H1 (cell line): ENCODE data around the gene DOCK11. TPM values are rescaled to one million over a fixed set of nuclear protein-coding genes. Genes with fewer than 3 reads are reported as not detected.

Experiments used
- CTCF ChIA-PET: fragments of 300-600 bp; sonication (Branson Sonifier 250); formaldehyde crosslinking; loops from one replicate; lab custom pipeline; 2021; ENCODE audit not compliant: partially characterized antibody; lab: Charles Lee
- POLR2A ChIA-PET: fragments of 300-600 bp; sonication (Branson Sonifier 250); formaldehyde crosslinking; loops from one replicate; lab custom pipeline; 2021; ENCODE audit warnings: inconsistent platforms; ENCODE audit not compliant: partially characterized antibody; lab: Charles Lee
- DNase-seq, 2 experiments: peaks; one replicate each; pipeline versions ENCODE4 v3.0.0 to v3.0.0-alpha.2; 2010 to 2022; ENCODE audit warnings: low spot score in 2 of 2, low read depth in 1 of 2, mixed read lengths in 1 of 2
- FAIRE-seq: peaks from 2 replicates; lab custom pipeline; 2011; peaks lifted over from hg19 to GRCh38; lab: Jason Lieb, UNC
- H2AFZ ChIP-seq: 2 replicates; pipeline ENCODE4 v1.8.1; 2012; ENCODE audit warnings: low read length, inconsistent platforms
- H2AK5ac ChIP-seq: 2 replicates; pipeline ENCODE4 v1.6.1; 2013; ENCODE audit warnings: low read depth, low read length
- H2BK120ac ChIP-seq: replicated peaks from 2 replicates; pipeline ENCODE3; 2013; ENCODE audit warnings: low read depth, low read length, inconsistent platforms
- H2BK12ac ChIP-seq: 2 replicates; pipeline ENCODE4 v1.6.1; 2013; ENCODE audit warnings: low read depth, low read length
- H2BK15ac ChIP-seq: 2 replicates; pipeline ENCODE4 v1.6.1; 2013; ENCODE audit warnings: low read length
- H2BK20ac ChIP-seq: 2 replicates; pipeline ENCODE4 v1.6.1; 2013; ENCODE audit warnings: low read length
- H2BK5ac ChIP-seq: 2 replicates; pipeline ENCODE4 v1.6.1; 2013; ENCODE audit warnings: low read depth, low read length
- H3K14ac ChIP-seq: 2 replicates; pipeline ENCODE4 v1.6.1; 2013; ENCODE audit warnings: inconsistent platforms; ENCODE audit not compliant: insufficient read length
- H3K18ac ChIP-seq: 2 replicates; pipeline ENCODE4 v1.6.1; 2013; ENCODE audit warnings: low read length; ENCODE audit errors: extremely low read depth
- H3K23ac ChIP-seq: 2 replicates; pipeline ENCODE4 v1.6.1; 2013; ENCODE audit warnings: inconsistent platforms; ENCODE audit not compliant: insufficient read length
- H3K23me2 ChIP-seq: 2 replicates; pipeline ENCODE4 v1.6.1; 2013; ENCODE audit warnings: low read depth, low read length
- H3K27ac ChIP-seq: 2 replicates; pipeline ENCODE4 v1.6.1; 2011; ENCODE audit warnings: low read depth, low read length, inconsistent platforms
- H3K27me3 ChIP-seq, 4 experiments: replicated peaks in 1 of 4; 1 replicate in 1 of 4; 2 replicates in 3 of 4; pipeline versions ENCODE4 v1.6.1 to v1.8.1; 2011 to 2013; ENCODE audit warnings: low read length in 3 of 4, mild to moderate bottlenecking in 3 of 4, inconsistent platforms in 2 of 4, mixed read lengths in 2 of 4, moderate library complexity in 1 of 4; ENCODE audit not compliant: control insufficient read depth in 3 of 4, insufficient read depth in 3 of 4; ENCODE audit errors: extremely low read depth in 1 of 4
- H3K36me3 ChIP-seq, 4 experiments: 2 replicates each; pipeline versions ENCODE4 v1.6.1 to v1.8.1; 2011 to 2013; ENCODE audit warnings: mild to moderate bottlenecking in 4 of 4, low read length in 3 of 4, moderate library complexity in 2 of 4, control low read depth in 1 of 4, inconsistent platforms in 1 of 4; ENCODE audit not compliant: insufficient read depth in 4 of 4, control insufficient read depth in 2 of 4
- H3K4ac ChIP-seq: replicated peaks from 2 replicates; pipeline ENCODE3; 2013; ENCODE audit warnings: low read length, low read depth, mixed read lengths, inconsistent platforms; ENCODE audit not compliant: insufficient read length
- H3K4me1 ChIP-seq, 4 experiments: replicated peaks in 1 of 4; 1 replicate in 1 of 4; 2 replicates in 3 of 4; pipeline versions ENCODE4 v1.6.1 to v1.8.1; 2011 to 2013; ENCODE audit warnings: low read length in 3 of 4, inconsistent platforms in 2 of 4, mixed read lengths in 1 of 4; ENCODE audit not compliant: insufficient read depth in 4 of 4, control insufficient read depth in 3 of 4
- H3K4me2 ChIP-seq, 2 experiments: 2 replicates each; pipeline versions ENCODE4 v1.6.1 to v1.8.1; 2011 to 2013; ENCODE audit warnings: low read depth in 2 of 2, low read length in 2 of 2, control low read depth in 1 of 2, inconsistent platforms in 1 of 2, mild to moderate bottlenecking in 1 of 2; ENCODE audit not compliant: insufficient read depth in 1 of 2
- H3K4me3 ChIP-seq, 4 experiments: fragments of 200-600, 300-600 bp in 1 of 4; sonication (generic), shearing (Covaris generic), sonication (Bioruptor Twin) in 1 of 4; 2 replicates each; pipeline versions ENCODE4 v1.5.1 to v1.8.1; 2011 to 2016; ENCODE audit warnings: low read length in 4 of 4, low read depth in 3 of 4, control low read depth in 2 of 4, inconsistent platforms in 2 of 4, mild to moderate bottlenecking in 2 of 4, mixed read lengths in 1 of 4, moderate library complexity in 1 of 4; ENCODE audit not compliant: insufficient read depth in 2 of 4; ENCODE audit errors: extremely low read depth in 1 of 4
- H3K56ac ChIP-seq: replicated peaks from 2 replicates; pipeline ENCODE3; 2013; ENCODE audit warnings: low read depth, mild to moderate bottlenecking, mixed read lengths, low read length, inconsistent platforms; ENCODE audit not compliant: insufficient read length
- H3K79me1 ChIP-seq: 2 replicates; pipeline ENCODE4 v1.6.1; 2013; ENCODE audit warnings: low read depth, low read length, control low read depth
- H3K79me2 ChIP-seq, 2 experiments: 2 replicates each; pipeline versions ENCODE4 v1.6.1 to v1.8.1; 2012 to 2013; ENCODE audit warnings: low read length in 2 of 2, mild to moderate bottlenecking in 2 of 2, inconsistent platforms in 1 of 2; ENCODE audit not compliant: insufficient read depth in 2 of 2, control insufficient read depth in 1 of 2
- H3K9ac ChIP-seq, 4 experiments: replicated peaks in 1 of 4; 1 replicate in 1 of 4; 2 replicates in 3 of 4; pipeline versions ENCODE4 v1.6.1 to v1.8.1; 2011 to 2013; ENCODE audit warnings: low read depth in 3 of 4, low read length in 3 of 4, control low read depth in 2 of 4, mild to moderate bottlenecking in 2 of 4, moderate library complexity in 2 of 4, inconsistent platforms in 1 of 4; ENCODE audit errors: extremely low read depth in 1 of 4
- H3K9me3 ChIP-seq, 2 experiments: 2 replicates each; pipeline versions ENCODE4 v1.6.1 to v1.8.1; 2012 to 2013; ENCODE audit warnings: mild to moderate bottlenecking in 2 of 2, moderate library complexity in 2 of 2, control low read depth in 1 of 2, inconsistent platforms in 1 of 2, low read depth in 1 of 2, low read length in 1 of 2, mixed read lengths in 1 of 2; ENCODE audit not compliant: insufficient read depth in 2 of 2
- H4K20me1 ChIP-seq, 2 experiments: replicated peaks in 1 of 2; 2 replicates each; pipeline versions ENCODE3 to v1.8.1; 2011 to 2013; ENCODE audit warnings: inconsistent platforms in 2 of 2, low read length in 2 of 2, mild to moderate bottlenecking in 1 of 2; ENCODE audit not compliant: insufficient read depth in 2 of 2, control insufficient read depth in 1 of 2
- H4K5ac ChIP-seq: 2 replicates; pipeline ENCODE4 v1.6.1; 2013; ENCODE audit warnings: low read length, low read depth, mixed read lengths, inconsistent platforms; ENCODE audit not compliant: insufficient read length
- H4K8ac ChIP-seq: 2 replicates; pipeline ENCODE4 v1.8.0; 2013; ENCODE audit warnings: mild to moderate bottlenecking, moderate library complexity, low read length, inconsistent platforms; ENCODE audit not compliant: insufficient read depth; ENCODE audit errors: extremely low read depth
- H4K91ac ChIP-seq: replicated peaks from 2 replicates; pipeline ENCODE3; 2013; ENCODE audit warnings: low read length, mixed read lengths, inconsistent platforms; ENCODE audit not compliant: insufficient read length
- ASH2L ChIP-seq: fragments of 200-600, 300-600 bp; sonication (generic); IDR thresholded peaks from one replicate; pipeline ENCODE4 v1.7.1; 2017; ENCODE audit warnings: low read length
- JUND ChIP-seq: IDR thresholded peaks from 2 replicates; pipeline ENCODE4 v1.6.1; 2011; ENCODE audit warnings: mild to moderate bottlenecking, improper control_type of control experiment, low read length
- POU5F1 ChIP-seq: IDR thresholded peaks from 2 replicates; pipeline ENCODE4 v1.6.1; 2011; ENCODE audit warnings: low read depth, mild to moderate bottlenecking, low read length, moderate library complexity
- SIRT6 ChIP-seq: IDR thresholded peaks from one replicate; pipeline ENCODE4 v1.7.1; 2012; ENCODE audit warnings: low read length, inconsistent platforms
- SUZ12 ChIP-seq: fragments of 200-600 bp; sonication (generic); IDR thresholded peaks from 2 replicates; pipeline ENCODE4 v1.6.1; 2012; ENCODE audit warnings: mild to moderate bottlenecking, inconsistent platforms, low read length, moderate library complexity, mixed read lengths
- TAF1 ChIP-seq: IDR thresholded peaks from 2 replicates; pipeline ENCODE4 v1.6.1; 2011; ENCODE audit warnings: mild to moderate bottlenecking, low read depth, low read length
- TCF12 ChIP-seq: IDR thresholded peaks from 2 replicates; pipeline ENCODE4 v1.6.1; 2011; ENCODE audit warnings: low read depth, mild to moderate bottlenecking, low read length
- YY1 ChIP-seq: IDR thresholded peaks from 2 replicates; pipeline ENCODE4 v1.6.1; 2011; ENCODE audit warnings: low read depth, mild to moderate bottlenecking, low read length
- WGBS, 2 experiments: shearing (Covaris generic) in 1 of 2; methylation state at CpG; one replicate each; pipeline versions ENCODE4 v1.1.6 to v1.1.7; 2013 to 2015; ENCODE audit warnings: low lambda C conversion rate in 2 of 2, mixed read lengths in 2 of 2, inconsistent platforms in 1 of 2, low coverage in 1 of 2, missing lambda C conversion rate in 1 of 2; ENCODE audit not compliant: insufficient replicate concordance in 2 of 2, insufficient coverage in 1 of 2, insufficient read length in 1 of 2; ENCODE audit errors: extremely low coverage in 1 of 2, missing lambda C conversion rate in 1 of 2; 5-methylcytosine and 5-hydroxymethylcytosine counted together
- polyA plus RNA-seq, 7 experiments: library from polyadenylated mRNA; depleted of rRNA in 3 of 7; stranded (reverse) in 5 of 7; unstranded in 2 of 7; fragments of >200 nt in 5 of 7; fragments of 200-250 nt in 2 of 7; gene quantifications; 1 replicate in 5 of 7; 2 replicates in 1 of 7; 4 replicates in 1 of 7; pipeline versions ENCODE4 v1.2.1 to v1.2.3, GENCODE V29; 2011 to 2013; ENCODE audit warnings: missing spikeins in 2 of 7, mixed read lengths in 2 of 7
- total RNA-seq: library from RNA; stranded (reverse); fragmentation: NEBNext Ultra II Directional; extraction: Animal tissue kit (Norgen Biotek cat#: 25700); gene quantifications from 2 replicates; pipeline ENCODE4 v1.2.1, GENCODE V29; 2021
- TF ChIP-seq, protein P1 (sequence below): IDR thresholded peaks from 2 replicates; pipeline ENCODE4 v1.6.1; 2012; ENCODE audit warnings: inconsistent platforms
- TF ChIP-seq, protein P2 (sequence below): IDR thresholded peaks from 2 replicates; pipeline ENCODE4 v1.6.1; 2012; ENCODE audit warnings: inconsistent platforms

The DOCK11 gene
- total and polyA plus RNA-seq, 2 of the 8 experiments (the other 6 are each of a cell fraction or from before 2014, with no cell fraction given): 4.9 to 12.0 TPM

DNA sequence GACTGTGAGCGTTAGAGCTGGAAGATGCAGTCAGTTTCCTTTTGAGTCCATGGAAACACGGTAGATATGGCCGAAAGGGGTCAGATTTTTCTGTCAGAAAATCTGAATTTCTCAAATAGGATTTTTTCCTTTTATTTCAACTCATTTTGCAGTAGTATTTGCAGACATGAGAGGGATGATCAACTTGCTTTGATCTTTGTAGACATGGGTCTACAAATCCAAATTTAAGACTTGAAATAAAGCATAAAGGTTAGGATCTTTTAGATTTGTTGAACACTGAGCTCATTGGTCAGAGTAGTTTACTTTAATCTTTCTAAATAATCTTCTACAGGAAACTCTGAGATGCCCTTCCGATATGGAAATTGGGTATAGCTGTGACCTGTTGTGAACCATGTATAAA lies 44.7 kb downstream of the DOCK11 start:
- no peak overlapping the region for H2AK5ac ChIP-seq
- no peak overlapping the region for H4K91ac ChIP-seq
- peaks cover 0 to 14% (median 1%) of the 10 kb centered on the region in 4 experiments; a peak in 3 of 7 replicates for H3K4me1 ChIP-seq
- no peak overlapping the region for H3K56ac ChIP-seq
- no peaks in the 10 kb centered on the region for H3K79me2 ChIP-seq
- H3K36me3 ChIP-seq: no peaks in the 10 kb centered on the region
- H2BK20ac ChIP-seq: no peak overlapping the region
- no peak overlapping the region for H2BK120ac ChIP-seq
- no peak overlapping the region for H2BK15ac ChIP-seq
- no peaks in the 10 kb centered on the region for H3K27me3 ChIP-seq
- no peak overlapping the region for H3K23ac ChIP-seq
- ChIA-PET CTCF (interaction anchor here (0.9 kb wide), 1 partner anchor 11 kb away, joined by 3 read pairs; no protein-coding TSS in a partner anchor), POLR2A (no interaction called here)
- H3K9ac ChIP-seq: no peak overlapping the region
- no peak overlapping the region for H2AFZ ChIP-seq
- H2BK12ac ChIP-seq: no peak overlapping the region
- DNase-seq: no peak
- FAIRE-seq: no peak
- H3K4ac ChIP-seq: no peak overlapping the region
- no peak overlapping the region for H3K27ac ChIP-seq
- no peak overlapping the region for H3K14ac ChIP-seq
- no peaks in the 10 kb centered on the region for H3K9me3 ChIP-seq
- H3K18ac ChIP-seq: no peak overlapping the region
- no peak overlapping the region for H3K4me2 ChIP-seq
- 98% methylated on average over 4 of the region's 4 CpGs; no CpG with 5 or more reads in 1 of the 2 experiments for WGBS, 2 experiments
- H3K23me2 ChIP-seq: no peaks in the 10 kb centered on the region
- H2BK5ac ChIP-seq: no peak overlapping the region
- no peaks in the 10 kb centered on the region for H4K20me1 ChIP-seq
- H4K5ac ChIP-seq: no peak overlapping the region
- H4K8ac ChIP-seq: no peak overlapping the region
- H3K4me3 ChIP-seq: no peak overlapping the region
- H3K79me1 ChIP-seq: no peaks in the 10 kb centered on the region
- TF ChIP-seq SIRT6 (no peak), TAF1 (no peak), ASH2L (no peak), POU5F1 (no peak), SUZ12 (no peak), YY1 (no peak), JUND (no peak), TCF12 (no peak)
- TF ChIP-seq, protein P1, sequence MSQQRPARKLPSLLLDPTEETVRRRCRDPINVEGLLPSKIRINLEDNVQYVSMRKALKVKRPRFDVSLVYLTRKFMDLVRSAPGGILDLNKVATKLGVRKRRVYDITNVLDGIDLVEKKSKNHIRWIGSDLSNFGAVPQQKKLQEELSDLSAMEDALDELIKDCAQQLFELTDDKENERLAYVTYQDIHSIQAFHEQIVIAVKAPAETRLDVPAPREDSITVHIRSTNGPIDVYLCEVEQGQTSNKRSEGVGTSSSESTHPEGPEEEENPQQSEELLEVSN: no peak
- TF ChIP-seq, protein P2, sequence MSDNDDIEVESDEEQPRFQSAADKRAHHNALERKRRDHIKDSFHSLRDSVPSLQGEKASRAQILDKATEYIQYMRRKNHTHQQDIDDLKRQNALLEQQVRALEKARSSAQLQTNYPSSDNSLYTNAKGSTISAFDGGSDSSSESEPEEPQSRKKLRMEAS: no peak
